Fibroblast of peridontal ligament (primary cell): ENCODE measurements around the gene GJA8.
A peak's percentile ranks its signal among the peaks of the same experiment; 100 is the strongest.
"Not testable (repeated sequence)": the region's sequence is repeated elsewhere in the genome, so short reads cannot be mapped to it uniquely, and the experiment has no call there.

Experiments
- DNase-seq: peaks from one replicate; pipeline ENCODE4 v3.0.0-alpha.2; 2010; ENCODE audit errors: extremely low read depth

The GJA8 gene

GRCh38 chr1:147927689-147928088 lies 25.1 kb downstream of the GJA8 start:
- DNase-seq: not testable (repeated sequence)

DNA sequence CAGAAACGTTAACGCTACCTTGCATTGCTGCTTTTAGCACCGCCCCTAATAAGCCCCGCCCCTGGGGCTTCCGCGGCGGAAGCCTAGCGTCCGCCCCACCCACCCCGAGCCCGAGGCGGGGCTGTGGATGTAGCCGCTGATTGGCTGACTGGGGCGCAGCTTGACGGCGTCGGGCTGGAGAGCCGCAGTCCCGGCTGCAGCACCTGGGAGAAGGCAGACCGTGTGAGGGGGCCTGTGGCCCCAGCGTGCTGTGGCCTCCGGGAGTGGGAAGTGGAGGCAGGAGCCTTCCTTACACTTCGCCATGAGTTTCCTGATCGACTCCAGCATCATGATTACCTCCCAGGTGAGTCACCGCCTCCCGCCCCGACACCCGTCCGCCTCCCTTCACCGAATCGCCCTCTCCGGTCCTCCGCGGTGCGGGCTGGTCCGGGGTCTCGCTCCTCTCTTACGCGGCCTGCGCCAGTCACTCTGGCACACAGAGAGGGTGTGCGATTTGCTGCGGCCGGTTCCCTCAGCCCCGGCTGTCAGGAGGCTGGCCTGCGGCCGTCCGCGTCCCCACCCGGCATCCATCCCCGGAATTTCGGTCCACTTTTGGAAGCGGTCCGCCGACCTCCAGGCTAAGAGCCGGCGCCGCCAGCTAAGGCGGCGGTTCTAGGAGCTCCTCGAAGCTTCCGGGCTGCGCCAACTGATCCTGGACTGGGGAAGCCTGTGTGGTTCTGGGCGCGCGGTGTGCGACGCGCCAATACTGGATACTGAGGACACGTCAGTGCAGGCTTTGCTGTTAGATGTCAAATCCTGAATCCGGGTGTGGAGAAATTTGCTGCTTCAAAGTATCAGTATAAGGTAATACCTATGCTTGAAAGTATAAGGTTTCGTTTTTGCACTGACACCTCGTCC lies 25.9 kb downstream of the GJA8 start, which contains the start of gene GPR89B:
TSS of gene GPR89B (plus strand) at position 185 of the 897 bp plus-strand sequence. CDS start at position 302, 117 bp downstream.
- peak; percentile 63 for DNase-seq

DNA sequence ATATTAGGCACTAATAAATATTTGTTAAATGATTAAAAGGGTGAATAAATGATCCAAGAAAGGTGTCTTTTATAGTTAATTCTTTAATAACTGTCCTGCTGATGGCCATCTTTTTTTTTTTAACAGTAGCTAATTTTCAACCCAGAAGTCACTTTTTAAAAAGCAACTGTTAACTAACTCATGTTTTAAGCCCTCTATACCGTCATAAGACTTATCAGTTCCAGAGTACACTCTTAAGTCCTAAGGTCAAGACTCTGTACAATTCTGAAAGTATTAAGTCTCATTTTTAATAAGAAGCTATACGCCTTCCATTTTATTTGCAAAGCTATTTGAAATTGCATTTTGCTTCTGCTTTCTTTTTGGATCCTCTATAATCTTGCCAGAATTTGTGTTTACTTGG lies 28.5 kb downstream of the GJA8 start:
- DNase-seq: not testable (repeated sequence)

DNA sequence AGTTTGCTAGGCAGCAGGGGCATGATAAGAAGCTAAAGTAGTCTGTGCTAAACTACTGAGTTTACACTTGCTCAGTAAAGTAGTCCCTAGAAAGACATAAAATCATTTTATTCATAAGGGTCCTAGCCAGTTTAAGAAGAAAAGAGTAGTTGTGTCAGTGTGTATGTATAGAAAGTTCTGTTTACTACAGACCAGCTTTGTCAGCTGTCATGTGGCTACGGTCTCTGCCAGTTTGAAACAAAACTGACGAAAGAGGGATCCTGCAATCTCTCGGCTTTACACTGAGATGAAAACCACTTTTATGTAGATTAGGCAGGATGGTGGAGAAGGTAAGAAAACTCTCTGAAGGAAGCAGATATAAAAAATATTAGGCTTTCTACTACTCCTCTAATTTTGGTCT lies 32.7 kb downstream of the GJA8 start:
- DNase-seq: not testable (repeated sequence)

GRCh38 chr1:147940456-147940855 lies 37.9 kb downstream of the GJA8 start:
- DNase-seq: not testable (repeated sequence)

DNA sequence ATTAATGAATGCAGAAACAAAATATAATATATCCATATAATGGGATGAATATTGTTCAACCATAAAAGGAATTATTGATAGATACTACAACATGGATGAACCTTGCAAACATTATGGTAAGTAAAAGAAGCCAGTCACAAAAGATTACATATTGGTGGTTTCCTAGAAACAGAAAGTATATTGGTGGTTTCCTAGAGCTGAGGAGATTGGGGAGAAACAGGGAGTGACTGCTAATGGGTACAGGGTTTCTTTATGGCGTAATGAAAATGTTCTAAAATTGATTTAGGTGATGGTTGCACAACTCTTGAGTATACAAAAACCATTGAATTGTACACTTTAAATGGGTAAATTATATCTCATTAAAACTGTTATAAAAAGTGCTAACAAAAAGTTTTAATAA lies 40.0 kb downstream of the GJA8 start:
- DNase-seq: not testable (repeated sequence)

GRCh38 chr1:147949517-147949916 lies 46.9 kb downstream of the GJA8 start:
- DNase-seq: not testable (repeated sequence)
